ENCODE results near the gene HK2. TPM values are rescaled to one million over a fixed set of nuclear protein-coding genes. Genes with fewer than 3 reads are reported as not detected.

HK2 gene
- total RNA-seq, 4 donors from 2014 or later: 0.29 to 8.6 (median 1.2) TPM

- TF ChIP-seq CTCF (IDR thresholded peaks at IDR 0.05) (no peak), POLR2A (IDR thresholded peaks at IDR 0.05) (no peak)
- Histone ChIP-seq H3K4me1 (no peaks in the 10 kb centered on the region), H3K27me3 (no peaks in the 10 kb centered on the region), H3K27ac (no peak overlapping the region), H3K9me3 (no peaks in the 10 kb centered on the region), H3K4me3 (no peak overlapping the region), H3K36me3 (no peaks in the 10 kb centered on the region)
- intact Hi-C loops (cut with DNase I; ENCODE audit: low total_unique reads): no loop called here
- no peak for DNase-seq
Measured at GRCh38 chr2:74806920-74807319, 27.0 kb upstream of the HK2 start.

GRCh38 chr2:74812787-74813590 is 20.9 kb upstream of the HK2 start:
- no peak for DNase-seq
- Histone ChIP-seq H3K4me1 (no peaks in the 10 kb centered on the region), H3K4me3 (no peak overlapping the region), H3K27ac (no peak overlapping the region), H3K27me3 (no peaks in the 10 kb centered on the region), H3K9me3 (no peaks in the 10 kb centered on the region), H3K36me3 (no peaks in the 10 kb centered on the region)
- no peak for TF ChIP-seq CTCF (IDR thresholded peaks at IDR 0.05)
- no peak for TF ChIP-seq POLR2A (IDR thresholded peaks at IDR 0.05)
- intact Hi-C loops (cut with DNase I; ENCODE audit: low total_unique reads): no loop called here

GRCh38 chr2:74814102-74814501 is 19.8 kb upstream of the HK2 start:
- no peak for TF ChIP-seq POLR2A (IDR thresholded peaks at IDR 0.05)
- no peak for TF ChIP-seq CTCF (IDR thresholded peaks at IDR 0.05)
- Histone ChIP-seq H3K36me3 (no peaks in the 10 kb centered on the region), H3K4me1 (no peaks in the 10 kb centered on the region), H3K4me3 (no peak overlapping the region), H3K9me3 (no peaks in the 10 kb centered on the region), H3K27me3 (no peaks in the 10 kb centered on the region), H3K27ac (no peak overlapping the region)
- DNase-seq: no peak
- intact Hi-C loops (cut with DNase I; ENCODE audit: low total_unique reads): no loop called here

- no peak for TF ChIP-seq POLR2A (IDR thresholded peaks at IDR 0.05)
- TF ChIP-seq CTCF (IDR thresholded peaks at IDR 0.05): no peak
- Histone ChIP-seq H3K4me1 (no peaks in the 10 kb centered on the region), H3K27ac (no peak overlapping the region), H3K9me3 (no peaks in the 10 kb centered on the region), H3K36me3 (no peaks in the 10 kb centered on the region), H3K27me3 (no peaks in the 10 kb centered on the region), H3K4me3 (no peak overlapping the region)
- no peak for DNase-seq
- intact Hi-C loops (cut with DNase I; ENCODE audit: low total_unique reads): no loop called here
Measured at GRCh38 chr2:74815941-74816340, 18.0 kb upstream of the HK2 start.

- Histone ChIP-seq H3K9me3 (no peaks in the 10 kb centered on the region), H3K36me3 (no peaks in the 10 kb centered on the region), H3K27me3 (no peaks in the 10 kb centered on the region), H3K27ac (no peak overlapping the region), H3K4me3 (no peak overlapping the region), H3K4me1 (no peaks in the 10 kb centered on the region)
- no peak for DNase-seq
- TF ChIP-seq CTCF (IDR thresholded peaks at IDR 0.05): no peak
- TF ChIP-seq POLR2A (IDR thresholded peaks at IDR 0.05): no peak
- intact Hi-C loops (cut with DNase I; ENCODE audit: low total_unique reads): no loop called here
Measured at GRCh38 chr2:74816540-74817303, 17.2 kb upstream of the HK2 start.

Measured in uterus (tissue), 4 donors.